Measurements from ENCODE around the gene ERMAP.
"Not testable (repeated sequence)": the region's sequence is repeated elsewhere in the genome, so short reads cannot be mapped to it uniquely, and the experiment has no call there.

ERMAP gene

GRCh38 chr1:42845193-42845592 lies 28.3 kb downstream of the ERMAP start:
- DNase-seq (ENCODE audit: low read depth in 2 of 2), result no peak

GRCh38 chr1:42845866-42846256 lies 28.9 kb downstream of the ERMAP start:
- no peak for DNase-seq (ENCODE audit: low read depth in 2 of 2)

GRCh38 chr1:42846257-42847110 lies 29.6 kb downstream of the ERMAP start, which contains the start of gene ZNF691:
Gene ZNF691, plus strand, starts transcription at chr1:42846613. Its CDS starts 3,046 bp downstream, at chr1:42849659.
- DNase-seq (ENCODE audit: low read depth in 2 of 2), result peak; percentile 74 to 77

GRCh38 chr1:42847111-42847595 lies 30.2 kb downstream of the ERMAP start:
- DNase-seq (ENCODE audit: low read depth in 2 of 2), result no peak

GRCh38 chr1:42847721-42848460 lies 31.0 kb downstream of the ERMAP start:
- no peak for DNase-seq (ENCODE audit: low read depth in 2 of 2)

GRCh38 chr1:42848823-42849537 lies 32.1 kb downstream of the ERMAP start:
- no peak for DNase-seq (ENCODE audit: low read depth in 2 of 2)

- no peak for DNase-seq (ENCODE audit: low read depth in 2 of 2)
These were observed 33.0 kb downstream of the ERMAP start for GRCh38 chr1:42849944-42850343.

GRCh38 chr1:42851420-42851819 lies 34.5 kb downstream of the ERMAP start:
- no peak for DNase-seq (ENCODE audit: low read depth in 2 of 2)

GRCh38 chr1:42851960-42852607 lies 35.2 kb downstream of the ERMAP start:
- no peak for DNase-seq (ENCODE audit: low read depth in 2 of 2)

GRCh38 chr1:42852608-42852980 lies 35.7 kb downstream of the ERMAP start:
- DNase-seq (ENCODE audit: low read depth in 2 of 2), result no peak

- no peak for DNase-seq (ENCODE audit: low read depth in 2 of 2)
These were observed 36.4 kb downstream of the ERMAP start for GRCh38 chr1:42853116-42853884.

- DNase-seq (ENCODE audit: low read depth in 2 of 2), result not testable (repeated sequence)
These were observed 39.6 kb downstream of the ERMAP start for GRCh38 chr1:42856554-42856953.

- DNase-seq (ENCODE audit: low read depth in 2 of 2), result not testable (repeated sequence)
These were observed 42.4 kb downstream of the ERMAP start for GRCh38 chr1:42859366-42859765.

- DNase-seq (ENCODE audit: low read depth in 2 of 2), result no peak
These were observed 43.6 kb downstream of the ERMAP start for GRCh38 chr1:42860339-42861013.

GRCh38 chr1:42861014-42861399 lies 44.1 kb downstream of the ERMAP start:
- no peak for DNase-seq (ENCODE audit: low read depth in 2 of 2)

GRCh38 chr1:42866549-42866948 lies 49.6 kb downstream of the ERMAP start:
- DNase-seq (ENCODE audit: low read depth in 2 of 2), result no peak

GRCh38 chr1:42868466-42868865 lies 51.5 kb downstream of the ERMAP start:
- DNase-seq (ENCODE audit: low read depth in 2 of 2), result not testable (repeated sequence)

GRCh38 chr1:42869254-42869653 lies 52.3 kb downstream of the ERMAP start:
- DNase-seq (ENCODE audit: low read depth in 2 of 2), result not testable (repeated sequence)

- DNase-seq (ENCODE audit: low read depth in 2 of 2), result not testable (repeated sequence)
These were observed 52.8 kb downstream of the ERMAP start for GRCh38 chr1:42869751-42870150.

GRCh38 chr1:42873108-42873507 lies 56.2 kb downstream of the ERMAP start:
- DNase-seq (ENCODE audit: low read depth in 2 of 2), result not testable (repeated sequence)
